Fibroblast of lung (primary cell): ENCODE measurements around the gene CLASP1. TPM values are rescaled to one million over a fixed set of nuclear protein-coding genes. Genes with fewer than 3 reads are reported as not detected.

Experiments
- DNase-seq, 2 donors: peaks; one replicate each; pipeline versions ENCODE4 v3.0.0 to v3.0.0-alpha.2; 2010; ENCODE audit warnings: low read depth in 2 of 2
- H2AFZ ChIP-seq: 2 replicates; pipeline ENCODE4 v1.5.1; 2012; ENCODE audit warnings: low read length, control low read depth, inconsistent platforms
- H3K27ac ChIP-seq: 2 replicates; pipeline ENCODE4 v1.5.1; 2011; ENCODE audit warnings: low read length, control low read depth; ENCODE audit not compliant: insufficient read depth
- H3K27me3 ChIP-seq: 2 replicates; pipeline ENCODE4 v1.5.1; 2011; ENCODE audit warnings: mild to moderate bottlenecking, low read length; ENCODE audit not compliant: control insufficient read depth, insufficient read depth
- H3K36me3 ChIP-seq: 2 replicates; pipeline ENCODE4 v1.5.1; 2011; ENCODE audit warnings: low read length; ENCODE audit not compliant: control insufficient read depth, insufficient read depth
- H3K4me1 ChIP-seq: 2 replicates; pipeline ENCODE4 v1.5.1; 2011; ENCODE audit warnings: low read length; ENCODE audit not compliant: control insufficient read depth, insufficient read depth; ENCODE audit errors: extremely low read depth
- H3K4me2 ChIP-seq: 2 replicates; pipeline ENCODE4 v1.5.1; 2011; ENCODE audit warnings: low read length, control low read depth; ENCODE audit not compliant: insufficient read depth; ENCODE audit errors: extremely low read depth
- H3K4me3 ChIP-seq, 4 experiments: fragments of 200-600 bp in 1 of 4; sonication (generic) in 1 of 4; replicated peaks in 1 of 4; 2 replicates each; pipeline ENCODE4 v1.5.1; 2011 to 2016; ENCODE audit warnings: low read length in 4 of 4, low read depth in 3 of 4, mild to moderate bottlenecking in 3 of 4, control low read depth in 2 of 4, inconsistent platforms in 1 of 4, mixed read lengths in 1 of 4; ENCODE audit not compliant: insufficient read depth in 1 of 4; ENCODE audit errors: control extremely low read depth in 1 of 4
- H3K79me2 ChIP-seq: 2 replicates; pipeline ENCODE4 v1.5.1; 2012; ENCODE audit warnings: mild to moderate bottlenecking, low read length, inconsistent platforms; ENCODE audit not compliant: control insufficient read depth, insufficient read depth
- H3K9ac ChIP-seq: 2 replicates; pipeline ENCODE4 v1.5.1; 2011; ENCODE audit warnings: mild to moderate bottlenecking, low read length, control low read depth; ENCODE audit not compliant: insufficient read depth
- H3K9me3 ChIP-seq: 2 replicates; pipeline ENCODE4 v1.5.1; 2012; ENCODE audit warnings: low read depth, low read length; ENCODE audit not compliant: control insufficient read depth, insufficient read depth
- H4K20me1 ChIP-seq: 2 replicates; pipeline ENCODE4 v1.5.1; 2011; ENCODE audit warnings: low read length; ENCODE audit not compliant: control insufficient read depth, insufficient read depth; ENCODE audit errors: extremely low read depth
- CTCF ChIP-seq, 2 donors: IDR thresholded peaks in 1 of 2; conservative IDR thresholded peaks in 1 of 2; 1 replicate in 1 of 2; 2 replicates in 1 of 2; pipeline ENCODE4 v1.5.1; 2011 to 2012; ENCODE audit warnings: low read length in 2 of 2, control low read depth in 1 of 2, inconsistent platforms in 1 of 2, low read depth in 1 of 2, mild to moderate bottlenecking in 1 of 2
- EZH2 ChIP-seq: IDR thresholded peaks from 2 replicates; pipeline ENCODE4 v1.5.1; 2012; ENCODE audit warnings: low read length, control low read depth, mild to moderate bottlenecking; ENCODE audit errors: missing control alignments
- polyA plus RNA-seq, 2 donors: library from polyadenylated mRNA; depleted of rRNA in 1 of 2; stranded (reverse) in 1 of 2; unstranded in 1 of 2; fragments of >200 nt; gene quantifications; 2 replicates each; pipeline ENCODE4 v1.2.1, GENCODE V29; 2011 to 2012; ENCODE audit warnings: missing spikeins in 1 of 2
- total RNA-seq: library from RNA; depleted of rRNA; stranded (reverse); fragments of >200 nt; gene quantifications from 2 replicates; pipeline ENCODE4 v1.2.1, GENCODE V29; 2014

Gene CLASP1
- total and polyA plus RNA-seq, 2 donors (not counting 1 experiment from before 2014, with no cell fraction given): 6.0 to 48.4 TPM

DNA sequence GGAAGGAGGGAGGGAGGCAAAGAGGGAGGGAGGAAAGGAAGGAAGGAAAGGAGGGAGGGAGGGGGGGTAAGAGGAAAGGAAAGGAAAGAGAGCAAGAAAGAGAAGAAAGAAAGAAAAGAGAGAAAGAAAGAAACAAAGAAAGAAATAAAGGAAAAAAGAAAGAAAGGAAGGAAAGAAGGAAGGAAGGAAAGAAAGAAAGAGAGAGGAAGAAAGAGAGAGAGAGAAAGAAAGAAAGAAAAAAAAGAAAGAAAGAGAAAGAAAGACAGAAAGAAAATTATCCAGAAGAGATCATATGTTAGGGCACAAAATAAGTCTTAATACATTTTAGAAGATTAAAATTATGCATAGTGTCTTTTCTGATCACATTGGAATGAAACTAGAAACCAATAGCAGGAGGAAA lies 339.9 kb downstream of the CLASP1 start:
- Histone ChIP-seq H3K27me3 (peaks cover 7% of the 10 kb centered on the region), H4K20me1 (no peaks in the 10 kb centered on the region), H3K4me3 (no peak overlapping the region), H3K27ac (no peak overlapping the region), H3K4me2 (no peak overlapping the region), H3K36me3 (no peaks in the 10 kb centered on the region), H3K9me3 (no peaks in the 10 kb centered on the region), H2AFZ (no peak overlapping the region), H3K79me2 (no peaks in the 10 kb centered on the region), H3K4me1 (no peaks in the 10 kb centered on the region), H3K9ac (no peak overlapping the region)
- TF ChIP-seq EZH2 (no peak), CTCF (conservative IDR thresholded peaks at IDR 0.05 in 1 of 2, IDR thresholded peaks at IDR 0.05 in 1 of 2; ENCODE audit: low read depth in 1 of 2, low read length in 2 of 2) (no peak)
- DNase-seq: no peak

- no peak for DNase-seq
- Histone ChIP-seq H3K4me3 (no peak overlapping the region), H3K79me2 (no peaks in the 10 kb centered on the region), H4K20me1 (no peaks in the 10 kb centered on the region), H3K9me3 (no peaks in the 10 kb centered on the region), H2AFZ (no peak overlapping the region), H3K27me3 (peaks cover 7% of the 10 kb centered on the region), H3K4me1 (no peaks in the 10 kb centered on the region), H3K36me3 (no peaks in the 10 kb centered on the region), H3K9ac (no peak overlapping the region), H3K4me2 (no peak overlapping the region), H3K27ac (no peak overlapping the region)
- no peak for TF ChIP-seq EZH2
- TF ChIP-seq CTCF (conservative IDR thresholded peaks at IDR 0.05 in 1 of 2, IDR thresholded peaks at IDR 0.05 in 1 of 2; ENCODE audit: low read depth in 1 of 2, low read length in 2 of 2): no peak
Measured at GRCh38 chr2:121307048-121307447, 342.2 kb downstream of the CLASP1 start.

DNA sequence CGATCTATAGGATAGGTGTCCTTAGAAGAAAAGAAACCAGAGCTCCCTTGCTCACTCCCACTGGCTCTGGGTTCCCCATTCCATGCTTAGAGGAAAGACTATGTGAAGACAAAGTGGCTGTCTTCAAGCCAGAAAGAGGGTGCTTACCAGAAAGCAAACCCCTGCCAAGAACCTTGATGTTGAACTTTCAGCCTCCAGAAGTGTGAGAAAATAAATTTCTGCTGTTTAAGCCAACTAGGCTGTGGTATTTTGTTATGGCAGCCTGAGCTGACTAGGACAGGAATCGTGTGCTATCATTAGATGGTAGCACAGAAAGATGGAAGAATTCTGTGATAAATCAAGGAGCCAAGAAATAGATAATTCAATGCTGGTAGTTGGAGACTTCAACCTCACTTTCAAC lies 344.3 kb downstream of the CLASP1 start:
- TF ChIP-seq CTCF (conservative IDR thresholded peaks at IDR 0.05 in 1 of 2, IDR thresholded peaks at IDR 0.05 in 1 of 2; ENCODE audit: low read depth in 1 of 2, low read length in 2 of 2) (no peak), EZH2 (no peak)
- no peaks in the 10 kb centered on the region for H3K9me3 ChIP-seq
- no peak overlapping the region for H3K27ac ChIP-seq
- DNase-seq: no peak
- H2AFZ ChIP-seq: no peak overlapping the region
- H3K79me2 ChIP-seq: no peaks in the 10 kb centered on the region
- no peak overlapping the region for H3K4me2 ChIP-seq
- H3K9ac ChIP-seq: no peak overlapping the region
- no peak overlapping the region for H3K4me3 ChIP-seq
- H3K4me1 ChIP-seq: no peaks in the 10 kb centered on the region
- no peaks in the 10 kb centered on the region for H3K36me3 ChIP-seq
- peaks cover 7% of the 10 kb centered on the region for H3K27me3 ChIP-seq
- H4K20me1 ChIP-seq: no peaks in the 10 kb centered on the region
